SK-N-MC (cell line): ENCODE results near the gene MLX.

ENCODE experiments used
- EZH2 ChIP-seq: fragments of 200-600 bp; sonication (generic); IDR thresholded peaks from one replicate; pipeline ENCODE4 v1.6.1; 2017; ENCODE audit warnings: antibody characterized with exemption
- POLR2AphosphoS5 ChIP-seq: IDR thresholded peaks from 2 replicates; pipeline ENCODE4 v1.6.1; 2012; ENCODE audit warnings: mild to moderate bottlenecking, low read depth, low read length, borderline replicate concordance

GRCh38 chr17:42563543-42563942 is 3.4 kb upstream of the MLX start:
- TF ChIP-seq EZH2 (no peak), POLR2AphosphoS5 (no peak)
